K562 (cell line): ENCODE measurements around the gene BICC1.

ENCODE experiments used
- EP400 ChIP-seq: fragments of 450-650 bp; IDR thresholded peaks from 2 replicates; pipeline ENCODE4 v1.6.1; 2017; ENCODE audit warnings: antibody characterized with exemption, mild to moderate bottlenecking, moderate library complexity
- FOSL1 ChIP-seq: fragments of 200-800 bp; sonication (Bioruptor generic); conservative IDR thresholded peaks from 2 replicates; pipeline ENCODE4 v1.6.1; 2016; ENCODE audit warnings: missing genetic modification characterization, missing compliant biosample characterization
- FOXK2 ChIP-seq, 2 experiments: fragments of 450-650 bp; IDR thresholded peaks in 1 of 2; conservative IDR thresholded peaks in 1 of 2; 2 replicates each; pipeline ENCODE4 v1.6.1; 2016; ENCODE audit warnings: low read depth in 2 of 2, mild to moderate bottlenecking in 1 of 2
- MYC ChIP-seq, 2 experiments: fragments of 250-450 bp in 1 of 2; sonication (Bioruptor Pico) in 1 of 2; IDR thresholded peaks; 2 replicates each; pipeline versions ENCODE4 v1.5.1 to v1.6.1; 2012 to 2021; ENCODE audit warnings: low read depth in 2 of 2, borderline replicate concordance in 1 of 2, improper control_type of control experiment in 1 of 2, low read length in 1 of 2, mild to moderate bottlenecking in 1 of 2, moderate library complexity in 1 of 2
- NFXL1 ChIP-seq: fragments of 450-650 bp; formaldehyde crosslinking; IDR thresholded peaks from 2 replicates; pipeline ENCODE4 v1.4.0; 2021; ENCODE audit warnings: mild to moderate bottlenecking
- POLR2AphosphoS5 ChIP-seq: IDR thresholded peaks from 2 replicates; pipeline ENCODE4 v1.6.1; 2011; ENCODE audit warnings: mild to moderate bottlenecking, low read depth, low read length, moderate library complexity; ENCODE audit not compliant: control insufficient read depth, insufficient read depth
- SPI1 ChIP-seq: IDR thresholded peaks from 2 replicates; pipeline ENCODE4 v1.6.1; 2011; ENCODE audit warnings: low read depth, low read length, control low read depth, borderline replicate concordance
- TAF1 ChIP-seq: IDR thresholded peaks from 2 replicates; pipeline ENCODE4 v1.6.1; 2011; ENCODE audit warnings: mild to moderate bottlenecking, low read length, moderate library complexity; ENCODE audit not compliant: insufficient read depth, control insufficient read depth, severe bottlenecking; ENCODE audit errors: extremely low read depth
- ZC3H4 ChIP-seq: sonication (generic); formaldehyde crosslinking; IDR thresholded peaks from 2 replicates; pipeline ENCODE4 v1.9.0; 2021; ENCODE audit warnings: missing genetic modification reagents, borderline replicate concordance
- TF ChIP-seq, protein P1 (sequence below): IDR thresholded peaks from 3 replicates; pipeline ENCODE4 v1.6.1; 2011; ENCODE audit warnings: borderline replicate concordance, mild to moderate bottlenecking; ENCODE audit not compliant: insufficient read length, insufficient read depth
- TF ChIP-seq, protein P2 (sequence below), 3 experiments: IDR thresholded peaks in 2 of 3; conservative IDR thresholded peaks in 1 of 3; 2 replicates each; pipeline ENCODE4 v1.5.1; 2011 to 2012; ENCODE audit warnings: low read length in 3 of 3, mild to moderate bottlenecking in 3 of 3, control low read depth in 2 of 3, improper control_type of control experiment in 1 of 3, inconsistent platforms in 1 of 3, low read depth in 1 of 3, mixed read lengths in 1 of 3, moderate library complexity in 1 of 3; ENCODE audit not compliant: insufficient read depth in 2 of 3
- TF ChIP-seq, protein P3 (sequence below): fragments of 250-450 bp; sonication (Bioruptor Pico); IDR thresholded peaks from 2 replicates; pipeline ENCODE4 v1.5.0; 2020; ENCODE audit warnings: mild to moderate bottlenecking
- TF ChIP-seq, protein P4 (sequence below): sonication (generic); formaldehyde crosslinking; IDR thresholded peaks from 2 replicates; pipeline ENCODE4 v1.8.0; 2022; ENCODE audit warnings: mild to moderate bottlenecking, low read depth, missing genetic modification reagents
- TF ChIP-seq, protein P5 (sequence below): fragments of 450-650 bp; IDR thresholded peaks from 2 replicates; pipeline ENCODE4 v1.7.1; 2018; ENCODE audit warnings: mild to moderate bottlenecking, low read depth; ENCODE audit not compliant: partially characterized antibody

DNA sequence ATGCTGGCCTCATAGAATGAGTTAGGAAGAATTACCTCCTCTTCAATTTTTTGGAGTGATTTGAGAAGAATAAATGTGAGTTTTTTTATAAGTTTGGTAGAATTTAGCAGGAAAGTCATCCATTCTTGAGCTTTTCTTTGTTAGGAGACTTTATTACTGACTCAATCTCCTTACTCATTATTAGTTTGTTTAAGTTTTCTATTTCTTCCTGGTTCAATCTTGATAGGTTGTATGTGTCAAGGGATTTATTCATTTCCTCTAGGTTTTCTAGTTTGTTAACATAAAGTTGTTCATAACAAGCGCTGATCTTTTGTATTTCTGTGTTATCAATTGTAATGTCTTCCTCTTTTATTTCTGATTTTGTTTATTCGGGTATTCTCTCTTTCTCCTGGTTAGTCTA is 47.4 kb downstream of the BICC1 start:
- TF ChIP-seq, protein P1, sequence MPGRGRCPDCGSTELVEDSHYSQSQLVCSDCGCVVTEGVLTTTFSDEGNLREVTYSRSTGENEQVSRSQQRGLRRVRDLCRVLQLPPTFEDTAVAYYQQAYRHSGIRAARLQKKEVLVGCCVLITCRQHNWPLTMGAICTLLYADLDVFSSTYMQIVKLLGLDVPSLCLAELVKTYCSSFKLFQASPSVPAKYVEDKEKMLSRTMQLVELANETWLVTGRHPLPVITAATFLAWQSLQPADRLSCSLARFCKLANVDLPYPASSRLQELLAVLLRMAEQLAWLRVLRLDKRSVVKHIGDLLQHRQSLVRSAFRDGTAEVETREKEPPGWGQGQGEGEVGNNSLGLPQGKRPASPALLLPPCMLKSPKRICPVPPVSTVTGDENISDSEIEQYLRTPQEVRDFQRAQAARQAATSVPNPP = no peak
- TF ChIP-seq FOXK2 (conservative IDR thresholded peaks at IDR 0.05 in 1 of 2, IDR thresholded peaks at IDR 0.05 in 1 of 2; ENCODE audit: low read depth in 2 of 2) (no peak), NFXL1 (CRISPR knock-in tag) (no peak), MYC (IDR thresholded peaks at IDR 0.05; ENCODE audit: low read depth, low read length) (no peak), MYC (CRISPR knock-in tag; IDR thresholded peaks at IDR 0.05; ENCODE audit: borderline replicate concordance, low read depth) (no peak), SPI1 (no peak), POLR2AphosphoS5 (no peak), FOSL1 (no peak), EP400 (no peak), TAF1 (no peak), ZC3H4 (CRISPR knock-in tag) (no peak)
- TF ChIP-seq, protein P2, sequence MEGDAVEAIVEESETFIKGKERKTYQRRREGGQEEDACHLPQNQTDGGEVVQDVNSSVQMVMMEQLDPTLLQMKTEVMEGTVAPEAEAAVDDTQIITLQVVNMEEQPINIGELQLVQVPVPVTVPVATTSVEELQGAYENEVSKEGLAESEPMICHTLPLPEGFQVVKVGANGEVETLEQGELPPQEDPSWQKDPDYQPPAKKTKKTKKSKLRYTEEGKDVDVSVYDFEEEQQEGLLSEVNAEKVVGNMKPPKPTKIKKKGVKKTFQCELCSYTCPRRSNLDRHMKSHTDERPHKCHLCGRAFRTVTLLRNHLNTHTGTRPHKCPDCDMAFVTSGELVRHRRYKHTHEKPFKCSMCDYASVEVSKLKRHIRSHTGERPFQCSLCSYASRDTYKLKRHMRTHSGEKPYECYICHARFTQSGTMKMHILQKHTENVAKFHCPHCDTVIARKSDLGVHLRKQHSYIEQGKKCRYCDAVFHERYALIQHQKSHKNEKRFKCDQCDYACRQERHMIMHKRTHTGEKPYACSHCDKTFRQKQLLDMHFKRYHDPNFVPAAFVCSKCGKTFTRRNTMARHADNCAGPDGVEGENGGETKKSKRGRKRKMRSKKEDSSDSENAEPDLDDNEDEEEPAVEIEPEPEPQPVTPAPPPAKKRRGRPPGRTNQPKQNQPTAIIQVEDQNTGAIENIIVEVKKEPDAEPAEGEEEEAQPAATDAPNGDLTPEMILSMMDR (IDR thresholded peaks at IDR 0.05 in 2 of 3, conservative IDR thresholded peaks at IDR 0.05 in 1 of 3; ENCODE audit: insufficient read depth in 2 of 3, low read depth in 1 of 3, low read length in 3 of 3) = no peak
- TF ChIP-seq, protein P3, sequence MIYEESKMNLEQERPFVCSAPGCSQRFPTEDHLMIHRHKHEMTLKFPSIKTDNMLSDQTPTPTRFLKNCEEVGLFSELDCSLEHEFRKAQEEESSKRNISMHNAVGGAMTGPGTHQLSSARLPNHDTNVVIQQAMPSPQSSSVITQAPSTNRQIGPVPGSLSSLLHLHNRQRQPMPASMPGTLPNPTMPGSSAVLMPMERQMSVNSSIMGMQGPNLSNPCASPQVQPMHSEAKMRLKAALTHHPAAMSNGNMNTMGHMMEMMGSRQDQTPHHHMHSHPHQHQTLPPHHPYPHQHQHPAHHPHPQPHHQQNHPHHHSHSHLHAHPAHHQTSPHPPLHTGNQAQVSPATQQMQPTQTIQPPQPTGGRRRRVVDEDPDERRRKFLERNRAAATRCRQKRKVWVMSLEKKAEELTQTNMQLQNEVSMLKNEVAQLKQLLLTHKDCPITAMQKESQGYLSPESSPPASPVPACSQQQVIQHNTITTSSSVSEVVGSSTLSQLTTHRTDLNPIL (CRISPR knock-in tag) = no peak
- TF ChIP-seq, protein P4, sequence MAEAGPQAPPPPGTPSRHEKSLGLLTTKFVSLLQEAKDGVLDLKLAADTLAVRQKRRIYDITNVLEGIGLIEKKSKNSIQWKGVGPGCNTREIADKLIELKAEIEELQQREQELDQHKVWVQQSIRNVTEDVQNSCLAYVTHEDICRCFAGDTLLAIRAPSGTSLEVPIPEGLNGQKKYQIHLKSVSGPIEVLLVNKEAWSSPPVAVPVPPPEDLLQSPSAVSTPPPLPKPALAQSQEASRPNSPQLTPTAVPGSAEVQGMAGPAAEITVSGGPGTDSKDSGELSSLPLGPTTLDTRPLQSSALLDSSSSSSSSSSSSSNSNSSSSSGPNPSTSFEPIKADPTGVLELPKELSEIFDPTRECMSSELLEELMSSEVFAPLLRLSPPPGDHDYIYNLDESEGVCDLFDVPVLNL (CRISPR knock-in tag) = no peak
- TF ChIP-seq, protein P5, sequence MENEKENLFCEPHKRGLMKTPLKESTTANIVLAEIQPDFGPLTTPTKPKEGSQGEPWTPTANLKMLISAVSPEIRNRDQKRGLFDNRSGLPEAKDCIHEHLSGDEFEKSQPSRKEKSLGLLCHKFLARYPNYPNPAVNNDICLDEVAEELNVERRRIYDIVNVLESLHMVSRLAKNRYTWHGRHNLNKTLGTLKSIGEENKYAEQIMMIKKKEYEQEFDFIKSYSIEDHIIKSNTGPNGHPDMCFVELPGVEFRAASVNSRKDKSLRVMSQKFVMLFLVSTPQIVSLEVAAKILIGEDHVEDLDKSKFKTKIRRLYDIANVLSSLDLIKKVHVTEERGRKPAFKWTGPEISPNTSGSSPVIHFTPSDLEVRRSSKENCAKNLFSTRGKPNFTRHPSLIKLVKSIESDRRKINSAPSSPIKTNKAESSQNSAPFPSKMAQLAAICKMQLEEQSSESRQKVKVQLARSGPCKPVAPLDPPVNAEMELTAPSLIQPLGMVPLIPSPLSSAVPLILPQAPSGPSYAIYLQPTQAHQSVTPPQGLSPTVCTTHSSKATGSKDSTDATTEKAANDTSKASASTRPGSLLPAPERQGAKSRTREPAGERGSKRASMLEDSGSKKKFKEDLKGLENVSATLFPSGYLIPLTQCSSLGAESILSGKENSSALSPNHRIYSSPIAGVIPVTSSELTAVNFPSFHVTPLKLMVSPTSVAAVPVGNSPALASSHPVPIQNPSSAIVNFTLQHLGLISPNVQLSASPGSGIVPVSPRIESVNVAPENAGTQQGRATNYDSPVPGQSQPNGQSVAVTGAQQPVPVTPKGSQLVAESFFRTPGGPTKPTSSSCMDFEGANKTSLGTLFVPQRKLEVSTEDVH = no peak
